Measurements from ENCODE around the gene RGS12.
A peak's percentile ranks its signal among the peaks of the same experiment; 100 is the strongest.

RGS12 gene

GRCh38 chr4:3292571-3293400, at the start of gene RGS12:
TSS of gene RGS12 (plus strand) at chr4:3293021. CDS start at chr4:3316171, 23,150 bp downstream.
- H3K9me3 Mint-ChIP-seq = peaks cover 1% of the 10 kb centered on the region
- DNase-seq (peak; percentile 92), ATAC-seq (peak; percentile 98)
- peaks cover 39% of the 10 kb centered on the region for H3K27me3 Mint-ChIP-seq
- H3K36me3 Mint-ChIP-seq (ENCODE audit: low read depth) = no peaks in the 10 kb centered on the region
- peaks cover 7% of the 10 kb centered on the region for H3K4me1 Mint-ChIP-seq
- H3K27ac Mint-ChIP-seq = peak within 1 kb of the TSS; percentile 59
- H3K4me3 Mint-ChIP-seq = peak within 1 kb of the TSS; percentile 85

- Mint-ChIP-seq H3K27me3 (no peaks in the 10 kb centered on the region), H3K27ac (peak overlapping the region; percentile 49), H3K9me3 (no peaks in the 10 kb centered on the region), H3K4me3 (no peak overlapping the region), H3K36me3 (ENCODE audit: low read depth) (no peaks in the 10 kb centered on the region), H3K4me1 (no peaks in the 10 kb centered on the region)
- DNase-seq (no peak), ATAC-seq (no peak)
These were observed 49.6 kb upstream of the RGS12 start for GRCh38 chr4:3243136-3243780.

DNA sequence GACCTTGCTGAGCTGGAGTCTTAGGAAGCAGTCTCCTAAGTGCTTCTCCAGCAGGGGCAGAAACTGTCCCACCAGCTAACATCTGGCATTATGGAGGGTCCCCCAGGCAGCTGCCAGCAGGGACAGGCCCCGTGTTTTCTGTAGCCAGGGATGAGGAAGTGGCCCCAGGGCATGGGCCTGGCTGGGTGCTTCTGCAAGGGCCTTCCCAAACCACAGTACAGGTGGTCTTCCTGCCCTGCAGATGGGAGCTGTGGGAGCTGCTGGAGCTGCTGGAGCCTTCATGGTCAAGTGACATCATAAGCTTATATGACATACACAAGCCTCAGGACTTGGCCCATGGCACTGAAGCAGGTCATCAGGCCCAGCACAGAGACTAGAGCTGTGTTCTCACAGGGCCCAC, 48.8 kb upstream of the RGS12 start:
- no peaks in the 10 kb centered on the region for H3K9me3 Mint-ChIP-seq
- H3K4me3 Mint-ChIP-seq = no peak overlapping the region
- ATAC-seq = no peak
- DNase-seq = no peak
- no peaks in the 10 kb centered on the region for H3K27me3 Mint-ChIP-seq
- no peaks in the 10 kb centered on the region for H3K4me1 Mint-ChIP-seq
- no peaks in the 10 kb centered on the region for H3K36me3 Mint-ChIP-seq (ENCODE audit: low read depth)
- H3K27ac Mint-ChIP-seq = no peak overlapping the region

DNA sequence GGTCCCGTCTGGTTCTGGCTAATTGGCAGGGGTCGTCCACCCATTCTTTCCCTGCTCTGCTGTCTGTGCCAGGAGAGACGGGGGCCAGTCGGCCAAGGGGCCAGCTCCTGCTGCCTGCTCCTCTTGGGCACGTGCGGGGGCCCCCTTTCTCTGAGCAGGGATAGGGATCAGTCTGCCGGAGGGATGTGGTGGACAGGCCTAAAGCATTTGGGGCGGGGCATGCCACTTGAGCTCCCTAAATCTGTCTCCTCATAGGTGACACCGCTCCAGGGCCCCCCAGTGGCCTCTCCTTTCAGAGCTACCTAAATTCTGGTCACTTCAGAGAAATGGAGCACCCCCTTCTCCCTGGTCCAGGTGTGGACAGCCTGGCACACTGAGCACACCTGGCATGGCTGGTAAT, 48.1 kb upstream of the RGS12 start:
- no peaks in the 10 kb centered on the region for H3K27me3 Mint-ChIP-seq
- H3K4me1 Mint-ChIP-seq = no peaks in the 10 kb centered on the region
- H3K27ac Mint-ChIP-seq = no peak overlapping the region
- H3K9me3 Mint-ChIP-seq = no peaks in the 10 kb centered on the region
- H3K4me3 Mint-ChIP-seq = no peak overlapping the region
- DNase-seq = no peak
- no peak for ATAC-seq
- H3K36me3 Mint-ChIP-seq (ENCODE audit: low read depth) = no peaks in the 10 kb centered on the region

- no peaks in the 10 kb centered on the region for H3K4me1 Mint-ChIP-seq
- no peaks in the 10 kb centered on the region for H3K36me3 Mint-ChIP-seq (ENCODE audit: low read depth)
- H3K9me3 Mint-ChIP-seq = no peaks in the 10 kb centered on the region
- no peak overlapping the region for H3K4me3 Mint-ChIP-seq
- no peaks in the 10 kb centered on the region for H3K27me3 Mint-ChIP-seq
- H3K27ac Mint-ChIP-seq = no peak overlapping the region
- ATAC-seq (no peak), DNase-seq (no peak)
These were observed 47.1 kb upstream of the RGS12 start for GRCh38 chr4:3245676-3246075.

GRCh38 chr4:3246458-3247398, 46.1 kb upstream of the RGS12 start:
- Mint-ChIP-seq H3K9me3 (no peaks in the 10 kb centered on the region), H3K36me3 (ENCODE audit: low read depth) (no peaks in the 10 kb centered on the region), H3K4me3 (no peak overlapping the region), H3K27ac (no peak overlapping the region), H3K4me1 (no peaks in the 10 kb centered on the region), H3K27me3 (no peaks in the 10 kb centered on the region)
- no peak for DNase-seq
- no peak for ATAC-seq

GRCh38 chr4:3247399-3248177, 45.2 kb upstream of the RGS12 start:
- no peaks in the 10 kb centered on the region for H3K27me3 Mint-ChIP-seq
- H3K4me3 Mint-ChIP-seq = no peak overlapping the region
- no peaks in the 10 kb centered on the region for H3K4me1 Mint-ChIP-seq
- H3K36me3 Mint-ChIP-seq (ENCODE audit: low read depth) = no peaks in the 10 kb centered on the region
- DNase-seq (no peak), ATAC-seq (no peak)
- no peaks in the 10 kb centered on the region for H3K9me3 Mint-ChIP-seq
- H3K27ac Mint-ChIP-seq = no peak overlapping the region

DNA sequence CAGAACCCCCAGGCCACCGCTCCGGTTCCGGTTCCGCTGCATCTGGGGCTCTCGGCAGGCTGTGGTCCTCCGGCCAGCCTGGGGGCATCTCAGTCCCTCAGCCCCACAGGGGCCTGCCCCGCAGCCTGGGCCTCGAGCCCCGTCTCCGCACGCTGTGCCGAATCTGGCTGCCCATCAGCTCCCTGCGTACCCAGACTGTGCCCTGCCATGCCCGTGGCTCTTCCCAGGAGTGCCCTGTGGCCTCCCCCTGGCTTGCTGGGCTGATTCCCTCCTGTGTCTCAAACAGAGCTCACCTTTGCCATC, 44.7 kb upstream of the RGS12 start:
- H3K9me3 Mint-ChIP-seq = no peaks in the 10 kb centered on the region
- H3K4me1 Mint-ChIP-seq = no peaks in the 10 kb centered on the region
- no peak overlapping the region for H3K27ac Mint-ChIP-seq
- DNase-seq (no peak), ATAC-seq (no peak)
- H3K36me3 Mint-ChIP-seq (ENCODE audit: low read depth) = no peaks in the 10 kb centered on the region
- no peaks in the 10 kb centered on the region for H3K27me3 Mint-ChIP-seq
- H3K4me3 Mint-ChIP-seq = no peak overlapping the region

- DNase-seq (no peak), ATAC-seq (no peak)
- no peaks in the 10 kb centered on the region for H3K36me3 Mint-ChIP-seq (ENCODE audit: low read depth)
- no peaks in the 10 kb centered on the region for H3K9me3 Mint-ChIP-seq
- H3K27ac Mint-ChIP-seq = no peak within 1 kb of the TSS
- no peaks in the 10 kb centered on the region for H3K4me1 Mint-ChIP-seq
- H3K4me3 Mint-ChIP-seq = no peak within 1 kb of the TSS
- no peaks in the 10 kb centered on the region for H3K27me3 Mint-ChIP-seq
These were observed 43.8 kb upstream of the RGS12 start, which contains the start of gene MSANTD1 for GRCh38 chr4:3248811-3249661. TSS of gene MSANTD1 (plus strand) at chr4:3249159. CDS start at chr4:3249223, 64 bp downstream.

DNA sequence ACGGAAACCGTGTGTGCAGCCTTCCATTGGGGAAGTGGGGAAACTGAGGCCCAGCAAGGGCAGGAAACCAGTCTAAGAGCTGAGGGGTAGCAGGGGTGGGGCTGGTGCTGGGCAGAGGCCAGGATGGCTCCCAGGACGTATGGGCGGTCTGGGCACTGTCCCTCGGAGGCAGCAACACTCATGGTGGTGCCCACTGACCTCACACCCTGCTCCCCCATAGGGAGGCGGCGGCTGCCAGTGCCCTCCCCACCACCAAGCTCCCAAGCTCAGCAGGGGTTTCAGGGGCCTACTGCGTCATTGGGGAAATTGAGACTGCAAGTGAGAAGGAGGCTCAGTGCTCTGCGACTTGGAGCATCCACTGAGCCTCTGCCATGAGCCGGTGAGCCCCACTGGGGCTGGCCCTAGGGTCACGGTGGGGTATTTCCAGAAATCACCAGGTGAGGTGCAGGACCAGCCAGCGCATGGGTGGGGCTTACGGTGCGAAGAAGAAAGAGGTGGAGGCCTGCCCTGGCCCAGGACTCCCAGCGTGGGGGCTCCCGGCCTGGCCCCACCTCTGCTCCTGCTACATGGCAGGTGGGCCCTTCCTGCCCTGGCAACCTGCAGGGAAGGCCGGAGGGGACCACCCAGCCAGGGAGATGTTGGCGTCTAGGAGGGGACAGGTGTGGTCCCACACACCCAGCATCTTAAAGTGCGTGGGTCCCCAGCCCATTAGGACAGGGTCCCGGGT, 42.9 kb upstream of the RGS12 start:
- ATAC-seq (no peak), DNase-seq (no peak)
- Mint-ChIP-seq H3K9me3 (no peaks in the 10 kb centered on the region), H3K4me3 (no peak overlapping the region), H3K27me3 (no peaks in the 10 kb centered on the region), H3K36me3 (ENCODE audit: low read depth) (no peaks in the 10 kb centered on the region), H3K27ac (no peak overlapping the region), H3K4me1 (no peaks in the 10 kb centered on the region)

GRCh38 chr4:3250438-3250955, 42.3 kb upstream of the RGS12 start:
- H3K4me3 Mint-ChIP-seq = no peak overlapping the region
- no peak overlapping the region for H3K27ac Mint-ChIP-seq
- no peaks in the 10 kb centered on the region for H3K27me3 Mint-ChIP-seq
- DNase-seq (no peak), ATAC-seq (no peak)
- no peaks in the 10 kb centered on the region for H3K36me3 Mint-ChIP-seq (ENCODE audit: low read depth)
- no peaks in the 10 kb centered on the region for H3K4me1 Mint-ChIP-seq
- no peaks in the 10 kb centered on the region for H3K9me3 Mint-ChIP-seq

DNA sequence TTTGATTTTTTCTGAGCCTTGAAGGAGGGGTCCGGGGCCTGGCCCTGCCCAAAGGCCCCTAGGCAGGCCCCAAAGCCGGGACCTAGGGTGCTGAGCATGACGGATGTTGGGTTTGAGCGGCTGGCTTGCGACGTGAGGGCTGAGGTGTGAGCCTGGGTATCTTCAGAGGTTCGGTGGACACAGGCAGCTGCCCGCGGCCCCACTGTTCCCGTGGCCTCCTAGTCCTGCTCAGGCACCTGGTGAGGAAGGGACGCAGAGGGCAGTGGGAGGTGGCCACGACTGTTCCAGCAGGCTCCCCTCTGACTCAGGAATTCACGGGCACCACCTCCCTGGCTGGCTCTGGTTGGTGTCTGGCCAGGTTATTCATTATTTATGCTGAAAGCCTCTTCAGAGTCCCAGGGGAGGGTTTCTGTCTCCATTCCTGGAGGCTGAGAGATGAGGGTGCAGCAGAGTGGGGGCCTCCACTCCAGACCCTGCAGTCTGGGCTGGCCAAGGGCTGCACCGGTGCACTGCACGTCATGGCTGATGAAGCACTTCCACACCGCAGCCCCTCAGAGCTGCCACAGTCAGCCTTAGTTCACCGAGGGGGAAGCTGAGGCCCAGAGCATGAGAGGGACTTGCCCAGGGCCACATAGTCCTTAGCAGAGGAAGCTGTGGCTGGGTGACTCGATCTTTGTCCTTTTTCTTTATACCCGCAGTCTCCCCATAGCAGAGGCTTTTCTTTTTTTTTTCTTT, 41.7 kb upstream of the RGS12 start:
- Mint-ChIP-seq H3K9me3 (no peaks in the 10 kb centered on the region), H3K27me3 (no peaks in the 10 kb centered on the region), H3K36me3 (ENCODE audit: low read depth) (no peaks in the 10 kb centered on the region), H3K4me3 (no peak overlapping the region), H3K4me1 (no peaks in the 10 kb centered on the region), H3K27ac (no peak overlapping the region)
- DNase-seq = peak; percentile 19
- peak; percentile 68 for ATAC-seq

Measured in activated naive CD8-positive, alpha-beta T cell treated with anti-CD3 and anti-CD28 coated beads, Interleukin-2, amount 50 U/mL, for 24 hours (primary cell).